ENCODE data around the gene PF4V1. TPM values are rescaled to one million over a fixed set of nuclear protein-coding genes. Genes with fewer than 3 reads are reported as not detected.

Gene PF4V1
- total RNA-seq (not detected), polyA plus RNA-seq (not detected)

- DNase-seq (ENCODE audit: extremely low spot score) = no peak
- WGBS = 16% methylated on average over 22 of the region's 22 CpGs
- Histone ChIP-seq H3K36me3 (ENCODE audit: insufficient read depth) (no peaks in the 10 kb centered on the region), H3K4me3 (ENCODE audit: low read depth, low read length) (no peak within 1 kb of the TSS), H3K4me1 (ENCODE audit: insufficient read depth) (no peaks in the 10 kb centered on the region), H3K27ac (ENCODE audit: low read depth) (no peak within 1 kb of the TSS)
Observed at GRCh38 chr4:73853246-73853704, at the start of gene PF4V1. Gene PF4V1, plus strand, starts transcription at chr4:73853296. Its CDS starts 67 bp downstream, at chr4:73853363.

GRCh38 chr4:73810191-73810590 lies 42.9 kb upstream of the PF4V1 start:
- no peaks in the 10 kb centered on the region for H3K4me1 ChIP-seq (ENCODE audit: insufficient read depth)
- no peak for DNase-seq (ENCODE audit: extremely low spot score)
- no peaks in the 10 kb centered on the region for H3K36me3 ChIP-seq (ENCODE audit: insufficient read depth)
- H3K27ac ChIP-seq (ENCODE audit: low read depth) = no peak overlapping the region
- 74% methylated on average over 3 of the region's 3 CpGs for WGBS
- H3K4me3 ChIP-seq (ENCODE audit: low read depth, low read length) = no peak overlapping the region

GRCh38 chr4:73811841-73812240 lies 41.3 kb upstream of the PF4V1 start:
- DNase-seq (ENCODE audit: extremely low spot score) = no peak
- WGBS = 64% methylated on average over 1 of the region's 1 CpG
- no peak overlapping the region for H3K27ac ChIP-seq (ENCODE audit: low read depth)

GRCh38 chr4:73814679-73815078 lies 38.4 kb upstream of the PF4V1 start:
- H3K27ac ChIP-seq (ENCODE audit: low read depth) = no peak overlapping the region
- WGBS = 90% methylated on average over 1 of the region's 1 CpG
- DNase-seq (ENCODE audit: extremely low spot score) = no peak
- no peaks in the 10 kb centered on the region for H3K4me1 ChIP-seq (ENCODE audit: insufficient read depth)
- no peaks in the 10 kb centered on the region for H3K36me3 ChIP-seq (ENCODE audit: insufficient read depth)
- H3K4me3 ChIP-seq (ENCODE audit: low read depth, low read length) = no peak overlapping the region

More at GRCh38 chr4:73811841-73812240, 41.3 kb upstream of the PF4V1 start:
- H3K36me3 ChIP-seq (ENCODE audit: insufficient read depth) = no peaks in the 10 kb centered on the region
- no peak overlapping the region for H3K4me3 ChIP-seq (ENCODE audit: low read depth, low read length)
- no peaks in the 10 kb centered on the region for H3K4me1 ChIP-seq (ENCODE audit: insufficient read depth)

GRCh38 chr4:73815145-73815544 lies 38.0 kb upstream of the PF4V1 start:
- no peak overlapping the region for H3K4me3 ChIP-seq (ENCODE audit: low read depth, low read length)
- whole genome bisulfite sequencing = 69% methylated on average over 1 of the region's 1 CpG
- no peak overlapping the region for H3K27ac ChIP-seq (ENCODE audit: low read depth)
- H3K36me3 ChIP-seq (ENCODE audit: insufficient read depth) = no peaks in the 10 kb centered on the region
- DNase-seq (ENCODE audit: extremely low spot score) = no peak
- no peaks in the 10 kb centered on the region for H3K4me1 ChIP-seq (ENCODE audit: insufficient read depth)

GRCh38 chr4:73816814-73817213 lies 36.3 kb upstream of the PF4V1 start:
- no peak for DNase-seq (ENCODE audit: extremely low spot score)
- no peak overlapping the region for H3K27ac ChIP-seq (ENCODE audit: low read depth)
- H3K4me3 ChIP-seq (ENCODE audit: low read depth, low read length) = no peak overlapping the region
- H3K4me1 ChIP-seq (ENCODE audit: insufficient read depth) = no peaks in the 10 kb centered on the region
- H3K36me3 ChIP-seq (ENCODE audit: insufficient read depth) = no peaks in the 10 kb centered on the region
- 57% methylated on average over 3 of the region's 3 CpGs for WGBS

- 94% methylated on average over 1 of the region's 1 CpG for whole genome bisulfite sequencing
- H3K4me3 ChIP-seq (ENCODE audit: low read depth, low read length) = no peak overlapping the region
Observed at GRCh38 chr4:73817341-73817740, 35.8 kb upstream of the PF4V1 start.

GRCh38 chr4:73821325-73821724 lies 31.8 kb upstream of the PF4V1 start:
- Histone ChIP-seq H3K36me3 (ENCODE audit: insufficient read depth) (no peaks in the 10 kb centered on the region), H3K4me3 (ENCODE audit: low read depth, low read length) (no peak overlapping the region), H3K4me1 (ENCODE audit: insufficient read depth) (no peaks in the 10 kb centered on the region), H3K27ac (ENCODE audit: low read depth) (no peak overlapping the region)
- DNase-seq (ENCODE audit: extremely low spot score) = no peak
- 88% methylated on average over 4 of the region's 4 CpGs for WGBS

More at GRCh38 chr4:73817341-73817740, 35.8 kb upstream of the PF4V1 start:
- no peaks in the 10 kb centered on the region for H3K4me1 ChIP-seq (ENCODE audit: insufficient read depth)
- H3K36me3 ChIP-seq (ENCODE audit: insufficient read depth) = no peaks in the 10 kb centered on the region
- no peak overlapping the region for H3K27ac ChIP-seq (ENCODE audit: low read depth)
- DNase-seq (ENCODE audit: extremely low spot score) = no peak

- H3K4me1 ChIP-seq (ENCODE audit: insufficient read depth) = no peaks in the 10 kb centered on the region
- DNase-seq (ENCODE audit: extremely low spot score) = no peak
Observed at GRCh38 chr4:73822389-73822788, 30.7 kb upstream of the PF4V1 start.

GRCh38 chr4:73822812-73823504 lies 30.1 kb upstream of the PF4V1 start:
- no peak overlapping the region for H3K27ac ChIP-seq (ENCODE audit: low read depth)
- H3K36me3 ChIP-seq (ENCODE audit: insufficient read depth) = no peaks in the 10 kb centered on the region
- DNase-seq (ENCODE audit: extremely low spot score) = no peak
- no peak overlapping the region for H3K4me3 ChIP-seq (ENCODE audit: low read depth, low read length)
- no peaks in the 10 kb centered on the region for H3K4me1 ChIP-seq (ENCODE audit: insufficient read depth)

More at GRCh38 chr4:73822389-73822788, 30.7 kb upstream of the PF4V1 start:
- H3K4me3 ChIP-seq (ENCODE audit: low read depth, low read length) = no peak overlapping the region
- no peak overlapping the region for H3K27ac ChIP-seq (ENCODE audit: low read depth)
- WGBS = 85% methylated on average over 3 of the region's 3 CpGs
- no peaks in the 10 kb centered on the region for H3K36me3 ChIP-seq (ENCODE audit: insufficient read depth)

- Histone ChIP-seq H3K4me1 (ENCODE audit: insufficient read depth) (no peaks in the 10 kb centered on the region), H3K27ac (ENCODE audit: low read depth) (no peak overlapping the region), H3K4me3 (ENCODE audit: low read depth, low read length) (no peak overlapping the region), H3K36me3 (ENCODE audit: insufficient read depth) (no peaks in the 10 kb centered on the region)
- no peak for DNase-seq (ENCODE audit: extremely low spot score)
Observed at GRCh38 chr4:73823760-73824159, 29.3 kb upstream of the PF4V1 start.

GRCh38 chr4:73828956-73829355 lies 24.1 kb upstream of the PF4V1 start:
- Histone ChIP-seq H3K36me3 (ENCODE audit: insufficient read depth) (no peaks in the 10 kb centered on the region), H3K27ac (ENCODE audit: low read depth) (no peak overlapping the region), H3K4me3 (ENCODE audit: low read depth, low read length) (no peak overlapping the region), H3K4me1 (ENCODE audit: insufficient read depth) (no peaks in the 10 kb centered on the region)
- DNase-seq (ENCODE audit: extremely low spot score) = no peak
- WGBS = 62% methylated on average over 3 of the region's 3 CpGs

GRCh38 chr4:73831569-73831968 lies 21.5 kb upstream of the PF4V1 start:
- Histone ChIP-seq H3K27ac (ENCODE audit: low read depth) (no peak overlapping the region), H3K36me3 (ENCODE audit: insufficient read depth) (no peaks in the 10 kb centered on the region), H3K4me3 (ENCODE audit: low read depth, low read length) (no peak overlapping the region), H3K4me1 (ENCODE audit: insufficient read depth) (no peaks in the 10 kb centered on the region)
- DNase-seq (ENCODE audit: extremely low spot score) = no peak
- 57% methylated on average over 2 of the region's 2 CpGs for WGBS

GRCh38 chr4:73832651-73833237 lies 20.4 kb upstream of the PF4V1 start:
- no peaks in the 10 kb centered on the region for H3K4me1 ChIP-seq (ENCODE audit: insufficient read depth)
- no peaks in the 10 kb centered on the region for H3K36me3 ChIP-seq (ENCODE audit: insufficient read depth)
- no peak overlapping the region for H3K4me3 ChIP-seq (ENCODE audit: low read depth, low read length)
- 80% methylated on average over 1 of the region's 1 CpG for whole genome bisulfite sequencing
- no peak for DNase-seq (ENCODE audit: extremely low spot score)
- no peak overlapping the region for H3K27ac ChIP-seq (ENCODE audit: low read depth)
